H1 (cell line): ENCODE measurements around the gene PSAP. TPM values are rescaled to one million over a fixed set of nuclear protein-coding genes. Genes with fewer than 3 reads are reported as not detected.

ENCODE experiments used
- FOSL1 ChIP-seq: IDR thresholded peaks from 2 replicates; pipeline ENCODE4 v1.6.1; 2011; ENCODE audit warnings: mild to moderate bottlenecking, low read depth, low read length, moderate library complexity; ENCODE audit not compliant: insufficient read depth
- polyA plus RNA-seq, 7 experiments: library from polyadenylated mRNA; depleted of rRNA in 3 of 7; stranded (reverse) in 5 of 7; unstranded in 2 of 7; fragments of >200 nt in 5 of 7; fragments of 200-250 nt in 2 of 7; gene quantifications; 1 replicate in 5 of 7; 2 replicates in 1 of 7; 4 replicates in 1 of 7; pipeline versions ENCODE4 v1.2.1 to v1.2.3, GENCODE V29; 2011 to 2013; ENCODE audit warnings: missing spikeins in 2 of 7, mixed read lengths in 2 of 7
- total RNA-seq: library from RNA; stranded (reverse); fragmentation: NEBNext Ultra II Directional; extraction: Animal tissue kit (Norgen Biotek cat#: 25700); gene quantifications from 2 replicates; pipeline ENCODE4 v1.2.1, GENCODE V29; 2021

PSAP gene
- total and polyA plus RNA-seq, 2 of the 8 experiments (the other 6 are each of a cell fraction or from before 2014, with no cell fraction given), result 386 to 504 TPM

GRCh38 chr10:71771204-71771603 lies 79.8 kb downstream of the PSAP start (continued):
- no peak for TF ChIP-seq FOSL1
